IMR-90 (cell line): ENCODE results near the gene RNGTT. TPM values are rescaled to one million over a fixed set of nuclear protein-coding genes. Genes with fewer than 3 reads are reported as not detected.

ENCODE experiments used
- ATAC-seq: fragments of 200-7000 bp; cut with Tn5 transposase; 2 replicates; pipeline ENCODE4 v1.9.1; 2020; ENCODE audit warnings: low read depth, mild to moderate bottlenecking, moderate library complexity
- BruUV-seq: library from RNA; stranded (reverse); fragments of 400-500 nt; replicated peaks from 2 replicates; lab custom pipeline; 2021; lab: Mats Ljungman, UMichigan
- CTCF ChIA-PET: fragments of 300-600 bp; formaldehyde crosslinking; extraction: SDS; loops from one replicate; lab custom pipeline; 2021; ENCODE audit warnings: antibody characterized with exemption; lab: Yijun Ruan, JAX
- POLR2A ChIA-PET: fragments of 300-600 bp; sonication (Branson Sonifier 250); formaldehyde crosslinking; loops from one replicate; lab custom pipeline; 2022; ENCODE audit warnings: antibody characterized with exemption; ENCODE audit not compliant: unreplicated experiment; lab: Charles Lee
- DNase-seq: peaks from one replicate; pipeline ENCODE4 v3.0.0; 2013
- H2AFZ ChIP-seq: replicated peaks from 2 replicates; pipeline ENCODE3; 2013; ENCODE audit warnings: low read length, mild to moderate bottlenecking; ENCODE audit not compliant: poor library complexity
- H2AK5ac ChIP-seq: 2 replicates; pipeline ENCODE4 v1.6.1; 2013; ENCODE audit warnings: low read depth, low read length, inconsistent platforms
- H2AK9ac ChIP-seq: replicated peaks from 2 replicates; pipeline ENCODE3; 2013; ENCODE audit warnings: mild to moderate bottlenecking, low read depth, low read length, moderate library complexity; ENCODE audit not compliant: poor library complexity
- H2BK120ac ChIP-seq: 2 replicates; pipeline ENCODE4 v1.6.1; 2013; ENCODE audit warnings: low read depth, low read length, inconsistent platforms
- H2BK15ac ChIP-seq: 3 replicates; pipeline ENCODE4 v1.6.1; 2013; ENCODE audit warnings: low read depth, low read length, inconsistent platforms
- H2BK20ac ChIP-seq: 2 replicates; pipeline ENCODE4 v1.6.1; 2013; ENCODE audit warnings: low read depth, mild to moderate bottlenecking, inconsistent platforms, low read length, moderate library complexity
- H2BK5ac ChIP-seq: 2 replicates; pipeline ENCODE4 v1.6.1; 2013; ENCODE audit warnings: mild to moderate bottlenecking, low read depth, low read length, inconsistent platforms; ENCODE audit not compliant: poor library complexity, severe bottlenecking
- H3K14ac ChIP-seq: replicated peaks from 2 replicates; pipeline ENCODE4 v1.6.1; 2013; ENCODE audit warnings: low read depth, low read length, inconsistent platforms
- H3K18ac ChIP-seq: 2 replicates; pipeline ENCODE4 v1.6.1; 2013; ENCODE audit warnings: low read depth, low read length, control low read depth
- H3K23ac ChIP-seq: 2 replicates; pipeline ENCODE4 v1.6.1; 2013; ENCODE audit warnings: low read depth, low read length, inconsistent platforms
- H3K27ac ChIP-seq: 2 replicates; pipeline ENCODE4 v1.5.1; 2013; ENCODE audit warnings: mild to moderate bottlenecking, control low read depth, low read length; ENCODE audit not compliant: insufficient read depth
- H3K27me3 ChIP-seq: 2 replicates; pipeline ENCODE4 v1.6.1; 2013; ENCODE audit warnings: low read length; ENCODE audit not compliant: control insufficient read depth, insufficient read depth
- H3K36me3 ChIP-seq: 2 replicates; pipeline ENCODE4 v1.6.1; 2013; ENCODE audit warnings: low read length, mixed read lengths; ENCODE audit not compliant: control insufficient read depth, insufficient read depth
- H3K4ac ChIP-seq: 2 replicates; pipeline ENCODE4 v1.6.1; 2013; ENCODE audit warnings: low read depth, low read length, inconsistent platforms
- H3K4me1 ChIP-seq: 2 replicates; pipeline ENCODE4 v1.6.1; 2013; ENCODE audit warnings: low read length, mixed read lengths; ENCODE audit not compliant: control insufficient read depth, insufficient read depth
- H3K4me2 ChIP-seq: 2 replicates; pipeline ENCODE4 v1.6.1; 2013; ENCODE audit warnings: low read depth, mild to moderate bottlenecking, control low read depth, low read length, moderate library complexity
- H3K4me3 ChIP-seq: 2 replicates; pipeline ENCODE4 v1.5.1; 2013; ENCODE audit warnings: low read depth, mild to moderate bottlenecking, control low read depth, low read length, moderate library complexity; ENCODE audit not compliant: insufficient read depth
- H3K56ac ChIP-seq: 2 replicates; pipeline ENCODE4 v1.6.1; 2013; ENCODE audit warnings: low read length, inconsistent platforms; ENCODE audit not compliant: insufficient read depth; ENCODE audit errors: extremely low read depth
- H3K79me1 ChIP-seq, 2 experiments: 2 replicates each; pipeline ENCODE4 v1.6.1; 2013; ENCODE audit warnings: low read length in 2 of 2, inconsistent platforms in 1 of 2, low read depth in 1 of 2
- H3K9ac ChIP-seq: 2 replicates; pipeline ENCODE4 v1.6.1; 2013; ENCODE audit warnings: low read depth, low read length, control low read depth
- H3K9me1 ChIP-seq: 2 replicates; pipeline ENCODE4 v1.6.1; 2013; ENCODE audit warnings: low read length, inconsistent platforms; ENCODE audit not compliant: insufficient read depth
- H3K9me3 ChIP-seq: 2 replicates; pipeline ENCODE4 v1.6.1; 2013; ENCODE audit warnings: low read length; ENCODE audit not compliant: control insufficient read depth, insufficient read depth
- H4K20me1 ChIP-seq: 2 replicates; pipeline ENCODE4 v1.6.1; 2013; ENCODE audit warnings: low read length, inconsistent platforms; ENCODE audit not compliant: insufficient read depth
- H4K5ac ChIP-seq: 2 replicates; pipeline ENCODE4 v1.6.1; 2013; ENCODE audit warnings: mild to moderate bottlenecking, low read depth, low read length, control low read depth
- H4K8ac ChIP-seq, 2 experiments: 2 replicates each; pipeline ENCODE4 v1.6.1; 2013; ENCODE audit warnings: low read depth in 2 of 2, low read length in 2 of 2, control low read depth in 1 of 2, inconsistent platforms in 1 of 2
- H4K91ac ChIP-seq: 2 replicates; pipeline ENCODE4 v1.6.1; 2013; ENCODE audit warnings: low read depth, low read length, inconsistent platforms; ENCODE audit not compliant: insufficient read depth
- BHLHE40 ChIP-seq: fragments of 150-350 bp; IDR thresholded peaks from 2 replicates; pipeline ENCODE4 v1.6.1; 2016; ENCODE audit warnings: mild to moderate bottlenecking, low read depth, low read length
- CEBPB ChIP-seq: IDR thresholded peaks from 2 replicates; pipeline ENCODE4 v1.6.1; 2012; ENCODE audit warnings: low read depth, low read length, improper control_type of control experiment
- CHD1 ChIP-seq: IDR thresholded peaks from 2 replicates; pipeline ENCODE4 v1.6.1; 2012; ENCODE audit warnings: low read depth, low read length, improper control_type of control experiment
- FOS ChIP-seq: fragments of 150-350 bp; IDR thresholded peaks from 2 replicates; pipeline ENCODE4 v1.6.1; 2016; ENCODE audit warnings: low read depth, low read length
- MAFK ChIP-seq: IDR thresholded peaks from 2 replicates; pipeline ENCODE4 v1.6.1; 2012; ENCODE audit warnings: low read depth, low read length, improper control_type of control experiment
- MAZ ChIP-seq: IDR thresholded peaks from 2 replicates; pipeline ENCODE4 v1.6.1; 2012; ENCODE audit warnings: low read depth, mild to moderate bottlenecking, low read length, improper control_type of control experiment, moderate library complexity, borderline replicate concordance
- MXI1 ChIP-seq: IDR thresholded peaks from 2 replicates; pipeline ENCODE4 v1.6.1; 2012; ENCODE audit warnings: low read depth, mild to moderate bottlenecking, low read length, moderate library complexity, borderline replicate concordance
- NFE2L2 ChIP-seq: fragments of 150-350 bp; IDR thresholded peaks from 2 replicates; pipeline ENCODE4 v1.6.1; 2016; ENCODE audit warnings: low read depth, mild to moderate bottlenecking, low read length
- POLR2A ChIP-seq: IDR thresholded peaks from 2 replicates; pipeline ENCODE4 v1.6.1; 2012; ENCODE audit warnings: mild to moderate bottlenecking, low read depth, low read length
- RAD21 ChIP-seq: IDR thresholded peaks from 2 replicates; pipeline ENCODE4 v1.6.1; 2012; ENCODE audit warnings: low read length, improper control_type of control experiment
- SMC3 ChIP-seq: fragments of 150-350 bp; IDR thresholded peaks from 2 replicates; pipeline ENCODE4 v1.6.1; 2016; ENCODE audit warnings: low read depth, mild to moderate bottlenecking, antibody characterized with exemption, low read length, moderate library complexity
- USF2 ChIP-seq: fragments of 150-350 bp; IDR thresholded peaks from 2 replicates; pipeline ENCODE4 v1.6.1; 2017; ENCODE audit warnings: mild to moderate bottlenecking, antibody characterized with exemption, low read length, low read depth
- dilution Hi-C: fragments of 300-500 bp; cut with HindIII; formaldehyde crosslinking; loops from one replicate; pipeline ENCODE4 v1.14.3; 2018; ENCODE audit warnings: low sequenced_read_pairs; ENCODE audit not compliant: unreplicated experiment
- in situ Hi-C: fragments of 300-500 bp; cut with MboI; formaldehyde crosslinking; loops from 3 replicates; pipeline ENCODE4 v1.14.3; 2019; ENCODE audit warnings: low sequenced_read_pairs, inconsistent platforms, mixed read lengths
- intact Hi-C: fragments of 100-400 bp; cut with micrococcal nuclease; formaldehyde crosslinking; loops from 2 replicates; pipeline ENCODE4 v1.10.0; 2022
- polyA plus RNA-seq, 3 experiments: library from polyadenylated mRNA; depleted of rRNA; stranded (reverse); fragments of >200 nt; gene quantifications; 2 replicates each; pipeline ENCODE4 v1.2.3, GENCODE V29; 2012; ENCODE audit warnings: low replicate concordance in 1 of 3
- total RNA-seq: library from RNA; depleted of rRNA; stranded (reverse); fragments of >200 nt; gene quantifications from 2 replicates; pipeline ENCODE4 v1.2.3, GENCODE V29; 2012

The RNGTT gene
- total and polyA plus RNA-seq, 2 of the 4 experiments (the other 2 are of a cell fraction): 5.4 to 21.7 TPM

GRCh38 chr6:88864359-88865054, 98.9 kb downstream of the RNGTT start:
- Histone ChIP-seq H3K9ac (no peak overlapping the region), H2BK5ac (no peak overlapping the region), H2BK15ac (no peak overlapping the region), H3K27ac (no peak overlapping the region), H2AFZ (no peak overlapping the region), H3K79me1 (peaks cover 0 to 14% of the 10 kb centered on the region in 2 experiments; a peak in 2 of 4 replicates), H3K18ac (peak overlapping the region; percentile 34; the same call in 1 of the 2 replicates), H4K20me1 (no peaks in the 10 kb centered on the region), H3K27me3 (no peaks in the 10 kb centered on the region), H4K5ac (peak overlapping the region; percentile 58; the same call in 1 of the 2 replicates), H3K4me3 (no peak overlapping the region), H3K36me3 (peaks cover 3% of the 10 kb centered on the region; the same call in 1 of the 2 replicates), H3K4me1 (peaks cover 7% of the 10 kb centered on the region), H3K23ac (no peak overlapping the region), H2BK120ac (no peak overlapping the region), H3K4ac (no peak overlapping the region), H2AK5ac (no peak overlapping the region), H4K8ac (no peak overlapping the region), H3K9me1 (peaks cover 6% of the 10 kb centered on the region), H4K91ac (no peak overlapping the region), H2AK9ac (no peak overlapping the region), H3K56ac (no peak overlapping the region), H3K14ac (no peak overlapping the region), H3K4me2 (no peak overlapping the region), H2BK20ac (no peak overlapping the region), H3K9me3 (no peaks in the 10 kb centered on the region)
- POLR2A ChIA-PET: no interaction called here
- TF ChIP-seq CHD1: no peak
- TF ChIP-seq USF2: no peak
- no peak for TF ChIP-seq CEBPB
- TF ChIP-seq SMC3: no peak
- no peak for TF ChIP-seq MAFK
- TF ChIP-seq POLR2A: no peak
- TF ChIP-seq MXI1: no peak
- no peak for TF ChIP-seq NFE2L2
- TF ChIP-seq RAD21: no peak
- no peak for TF ChIP-seq FOS
- no peak for TF ChIP-seq BHLHE40
- TF ChIP-seq MAZ: no peak
- CTCF ChIA-PET: interaction anchor here (0.6 kb wide), 1 partner anchor 11 kb away, joined by 4 read pairs; no protein-coding TSS in a partner anchor
- intact Hi-C loops (loop anchor here (5.0 kb wide), 2 partner anchors 372 to 1797 kb away; no protein-coding TSS in a partner anchor), in situ Hi-C loops (loop anchor here (25.0 kb wide), 1 partner anchor 1302 kb away; no protein-coding TSS in a partner anchor), dilution Hi-C loops (no loop called here)
- no TSS peak for BruUV-seq
- DNase-seq: no peak
- no peak for ATAC-seq
